Measurements from ENCODE around the gene NUDT1. TPM values are rescaled to one million over a fixed set of nuclear protein-coding genes. Genes with fewer than 3 reads are reported as not detected.

Gene NUDT1
- total RNA-seq, 3 donors from 2014 or later (not counting 1 experiment from before 2014, with no cell fraction given) = 17.9 to 19.2 (median 18.2) TPM

GRCh38 chr7:2282185-2282751 is 40.2 kb downstream of the NUDT1 start:
- no peaks in the 10 kb centered on the region for H3K9me3 Mint-ChIP-seq
- no peaks in the 10 kb centered on the region for H3K36me3 Mint-ChIP-seq
- no peak for ATAC-seq
- no peak overlapping the region for H3K4me3 Mint-ChIP-seq
- no peak for TF ChIP-seq CTCF (IDR thresholded peaks at IDR 0.05)
- Histone ChIP-seq H3K27me3 (ENCODE audit: control insufficient read depth, insufficient read depth, low read length) (no peaks in the 10 kb centered on the region), H3K27ac (ENCODE audit: low read length) (no peak overlapping the region), H3K9me3 (ENCODE audit: control insufficient read depth, insufficient read depth, low read length) (no peaks in the 10 kb centered on the region), H3K4me1 (ENCODE audit: control insufficient read depth, insufficient read depth, low read length) (no peaks in the 10 kb centered on the region), H3K4me3 (ENCODE audit: low read length) (no peak overlapping the region), H3K36me3 (ENCODE audit: control insufficient read depth, insufficient read depth, low read length) (no peaks in the 10 kb centered on the region)
- H3K4me1 Mint-ChIP-seq = peaks cover 0 to 7% of the 10 kb centered on the region in 2 donors
- H3K27ac Mint-ChIP-seq = no peak overlapping the region
- DNase-seq = no peak
- H3K27me3 Mint-ChIP-seq (ENCODE audit: low read depth in 2 of 2) = no peaks in the 10 kb centered on the region
- WGBS (ENCODE audit: insufficient coverage) = 94% methylated on average over 14 of the region's 14 CpGs
- intact Hi-C loops (cut with micrococcal nuclease) = no loop called here

GRCh38 chr7:2283074-2283473 is 41.0 kb downstream of the NUDT1 start:
- no peak overlapping the region for H3K4me3 Mint-ChIP-seq
- no peak overlapping the region for H3K27ac ChIP-seq (ENCODE audit: low read length)
- H3K4me1 ChIP-seq (ENCODE audit: control insufficient read depth, insufficient read depth, low read length) = no peaks in the 10 kb centered on the region
- H3K4me1 Mint-ChIP-seq = peaks cover 0 to 7% of the 10 kb centered on the region in 2 donors
- H3K27me3 ChIP-seq (ENCODE audit: control insufficient read depth, insufficient read depth, low read length) = no peaks in the 10 kb centered on the region
- no peaks in the 10 kb centered on the region for H3K9me3 ChIP-seq (ENCODE audit: control insufficient read depth, insufficient read depth, low read length)
- intact Hi-C loops (cut with micrococcal nuclease) = no loop called here
- no peaks in the 10 kb centered on the region for H3K9me3 Mint-ChIP-seq
- no peak overlapping the region for H3K4me3 ChIP-seq (ENCODE audit: low read length)
- TF ChIP-seq CTCF (IDR thresholded peaks at IDR 0.05) = no peak
- ATAC-seq = no peak
- no peaks in the 10 kb centered on the region for H3K36me3 Mint-ChIP-seq
- DNase-seq = no peak
- 96% methylated on average over 20 of the region's 20 CpGs for WGBS (ENCODE audit: insufficient coverage)
- no peak overlapping the region for H3K27ac Mint-ChIP-seq
- H3K27me3 Mint-ChIP-seq (ENCODE audit: low read depth in 2 of 2) = no peaks in the 10 kb centered on the region
- no peaks in the 10 kb centered on the region for H3K36me3 ChIP-seq (ENCODE audit: control insufficient read depth, insufficient read depth, low read length)

- Mint-ChIP-seq H3K9me3 (no peaks in the 10 kb centered on the region), H3K4me1 (peaks cover 4 to 5% of the 10 kb centered on the region in 2 donors), H3K4me3 (no peak overlapping the region), H3K27ac (no peak overlapping the region), H3K27me3 (ENCODE audit: low read depth in 2 of 2) (no peaks in the 10 kb centered on the region), H3K36me3 (no peaks in the 10 kb centered on the region)
- DNase-seq = no peak
- H3K9me3 ChIP-seq (ENCODE audit: control insufficient read depth, insufficient read depth, low read length) = no peaks in the 10 kb centered on the region
- 90% methylated on average over 7 of the region's 8 CpGs for WGBS (ENCODE audit: insufficient coverage)
- ATAC-seq = no peak
- H3K4me3 ChIP-seq (ENCODE audit: low read length) = no peak overlapping the region
- H3K27me3 ChIP-seq (ENCODE audit: control insufficient read depth, insufficient read depth, low read length) = no peaks in the 10 kb centered on the region
- no peak for TF ChIP-seq CTCF (IDR thresholded peaks at IDR 0.05)
- H3K27ac ChIP-seq (ENCODE audit: low read length) = peak overlapping the region; percentile 27
- intact Hi-C loops (cut with micrococcal nuclease) = no loop called here
- no peaks in the 10 kb centered on the region for H3K36me3 ChIP-seq (ENCODE audit: control insufficient read depth, insufficient read depth, low read length)
- no peaks in the 10 kb centered on the region for H3K4me1 ChIP-seq (ENCODE audit: control insufficient read depth, insufficient read depth, low read length)
Measured at GRCh38 chr7:2287745-2288144, 45.7 kb downstream of the NUDT1 start.

- intact Hi-C loops (cut with micrococcal nuclease) = no loop called here
- no peak for TF ChIP-seq CTCF (IDR thresholded peaks at IDR 0.05)
- no peak overlapping the region for H3K4me3 Mint-ChIP-seq
- H3K4me1 Mint-ChIP-seq = peaks cover 4 to 5% of the 10 kb centered on the region in 2 donors
- DNase-seq = no peak
- Histone ChIP-seq H3K4me1 (ENCODE audit: control insufficient read depth, insufficient read depth, low read length) (no peaks in the 10 kb centered on the region), H3K9me3 (ENCODE audit: control insufficient read depth, insufficient read depth, low read length) (no peaks in the 10 kb centered on the region), H3K36me3 (ENCODE audit: control insufficient read depth, insufficient read depth, low read length) (no peaks in the 10 kb centered on the region), H3K4me3 (ENCODE audit: low read length) (no peak overlapping the region), H3K27me3 (ENCODE audit: control insufficient read depth, insufficient read depth, low read length) (no peaks in the 10 kb centered on the region), H3K27ac (ENCODE audit: low read length) (peak overlapping the region; percentile 38)
- H3K36me3 Mint-ChIP-seq = no peaks in the 10 kb centered on the region
- 81% methylated on average over 8 of the region's 8 CpGs for WGBS (ENCODE audit: insufficient coverage)
- no peaks in the 10 kb centered on the region for H3K9me3 Mint-ChIP-seq
- ATAC-seq = no peak
- no peaks in the 10 kb centered on the region for H3K27me3 Mint-ChIP-seq (ENCODE audit: low read depth in 2 of 2)
- no peak overlapping the region for H3K27ac Mint-ChIP-seq
Measured at GRCh38 chr7:2288503-2288902, 46.5 kb downstream of the NUDT1 start.

Measured in natural killer cell (primary cell).